GM12873 (cell line): ENCODE data around the gene CACNA2D3.

Experiments used
- CTCF ChIP-seq: IDR thresholded peaks from 2 replicates; pipeline ENCODE4 v1.5.1; 2012; ENCODE audit warnings: low read depth, mild to moderate bottlenecking, moderate library complexity, low read length, control low read depth; ENCODE audit not compliant: insufficient read depth; ENCODE audit errors: missing control alignments

CACNA2D3 gene

GRCh38 chr3:54706738-54707137 lies 584.4 kb downstream of the CACNA2D3 start:
- no peak for TF ChIP-seq CTCF

DNA sequence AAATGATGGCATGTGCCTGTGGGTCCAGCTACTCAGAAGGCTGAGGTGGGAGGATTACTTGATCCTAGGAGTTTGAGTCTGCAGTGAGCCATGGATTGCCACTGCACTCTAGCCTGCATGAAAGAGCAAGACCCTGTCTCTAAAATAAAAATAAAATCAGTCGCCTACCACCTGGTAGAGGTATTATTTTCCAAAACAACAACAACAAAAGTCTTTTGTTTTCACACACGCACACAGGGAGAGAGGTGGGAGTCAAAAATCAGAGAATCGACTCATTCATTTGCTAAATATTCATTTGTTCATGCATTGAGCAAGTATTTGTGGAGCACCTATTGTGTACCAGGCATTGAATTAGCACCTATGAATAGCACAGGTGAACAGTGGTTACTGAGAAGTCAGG lies 587.4 kb downstream of the CACNA2D3 start:
- TF ChIP-seq CTCF, result no peak

DNA sequence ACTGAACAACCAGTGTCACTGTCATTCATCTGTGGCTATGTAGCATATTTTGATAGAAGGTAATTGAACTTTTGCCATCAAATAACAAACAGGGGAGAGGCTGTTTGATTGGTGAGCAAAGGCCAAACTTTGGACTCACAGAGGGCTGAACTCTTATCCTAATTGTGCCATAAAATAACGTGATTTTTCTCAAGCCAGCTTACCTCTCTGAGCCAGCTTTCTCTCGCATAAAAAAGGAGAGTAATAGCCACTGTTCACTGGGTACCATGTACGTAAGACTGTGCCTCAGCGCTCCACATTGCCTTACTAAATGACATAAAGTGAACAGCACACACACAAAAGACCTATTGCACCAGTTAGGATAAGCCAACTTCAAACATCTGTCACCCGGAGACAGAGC lies 588.6 kb downstream of the CACNA2D3 start:
- no peak for TF ChIP-seq CTCF

DNA sequence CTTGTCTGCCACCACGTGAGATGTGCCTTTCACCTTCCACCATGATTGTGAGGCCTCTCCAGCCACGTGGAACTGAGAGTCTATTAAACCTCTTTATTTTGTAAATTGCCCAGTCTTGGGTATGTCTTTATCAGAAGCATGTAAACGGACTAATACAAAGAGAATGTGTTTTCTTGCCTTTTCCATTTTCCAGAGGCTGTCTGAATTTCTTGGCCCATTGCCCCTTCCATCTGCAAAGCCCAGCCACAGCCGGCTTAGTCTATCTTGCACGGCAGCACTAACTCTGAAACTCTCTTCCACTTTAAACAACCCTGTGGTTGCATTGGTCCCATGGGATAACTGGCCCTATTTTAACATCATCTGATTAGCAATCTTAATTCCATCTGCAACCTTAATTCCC lies 590.2 kb downstream of the CACNA2D3 start:
- TF ChIP-seq CTCF, result no peak

- no peak for TF ChIP-seq CTCF
Measured at GRCh38 chr3:54713031-54713430, 590.7 kb downstream of the CACNA2D3 start.

DNA sequence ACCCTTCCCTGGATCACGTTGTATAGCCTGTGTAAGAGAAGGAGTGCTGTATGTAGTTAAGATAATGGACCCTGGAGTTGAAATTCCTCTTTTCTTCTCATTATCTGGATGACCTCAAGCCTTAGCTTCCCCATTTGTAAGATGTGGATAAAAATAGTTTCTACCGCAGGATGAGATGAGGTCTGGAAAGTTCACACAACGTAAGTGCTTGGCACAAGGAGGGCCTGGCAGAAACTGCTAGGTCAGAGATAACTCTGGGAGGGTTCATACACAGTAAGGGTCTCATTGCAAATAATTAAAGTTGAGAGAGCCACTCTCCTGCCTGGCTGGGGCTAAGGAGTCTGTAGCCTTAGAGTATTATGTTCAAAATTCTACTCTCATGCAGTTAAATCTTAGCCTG lies 591.1 kb downstream of the CACNA2D3 start:
- no peak for TF ChIP-seq CTCF

- no peak for TF ChIP-seq CTCF
Measured at GRCh38 chr3:54714035-54714434, 591.7 kb downstream of the CACNA2D3 start.

- TF ChIP-seq CTCF, result no peak
Measured at GRCh38 chr3:54717506-54717905, 595.2 kb downstream of the CACNA2D3 start.
